HG02763 (cell line): Measurements from ENCODE around the gene CD80.

Experiments used
- ATAC-seq: cut with Tn5 transposase; IDR thresholded peaks from one replicate; pipeline ENCODE4 v1.9.1; 2021; ENCODE audit warnings: mild to moderate bottlenecking, moderate library complexity; ENCODE audit not compliant: unreplicated experiment

The CD80 gene

GRCh38 chr3:119500265-119500664 lies 59.1 kb downstream of the CD80 start:
- no peak for ATAC-seq

DNA sequence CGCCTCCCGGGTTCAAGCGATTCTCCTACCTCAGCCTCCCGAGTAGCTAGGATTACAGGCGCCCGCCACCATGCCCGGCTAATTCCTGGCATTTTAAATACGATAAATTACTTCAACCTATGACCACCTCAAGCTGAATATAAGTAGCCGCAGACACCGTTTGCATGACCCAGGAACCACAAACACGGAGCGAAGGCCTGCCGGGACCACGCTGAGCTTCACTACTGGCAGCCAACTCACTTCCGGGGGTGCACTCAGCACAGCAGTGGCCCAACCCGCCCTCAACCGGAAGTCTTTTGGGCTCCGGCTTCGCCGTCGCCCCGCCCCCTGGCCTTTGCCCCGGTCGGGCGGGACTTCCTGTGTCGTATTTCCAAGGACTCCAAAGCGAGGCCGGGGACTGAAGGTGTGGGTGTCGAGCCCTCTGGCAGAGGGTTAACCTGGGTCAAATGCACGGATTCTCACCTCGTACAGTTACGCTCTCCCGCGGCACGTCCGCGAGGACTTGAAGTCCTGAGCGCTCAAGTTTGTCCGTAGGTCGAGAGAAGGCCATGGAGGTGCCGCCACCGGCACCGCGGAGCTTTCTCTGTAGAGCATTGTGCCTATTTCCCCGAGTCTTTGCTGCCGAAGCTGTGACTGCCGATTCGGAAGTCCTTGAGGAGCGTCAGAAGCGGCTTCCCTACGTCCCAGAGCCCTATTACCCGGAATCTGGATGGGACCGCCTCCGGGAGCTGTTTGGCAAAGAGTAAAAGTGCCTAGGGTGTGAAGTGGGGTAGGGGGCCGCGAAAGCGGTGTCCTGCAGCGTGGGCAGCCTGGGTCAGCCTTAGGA lies 61.0 kb downstream of the CD80 start, which contains the start of gene TIMMDC1:
Gene TIMMDC1, plus strand, starts transcription at position 362 of the 826 bp plus-strand sequence. Its CDS starts 187 bp downstream, at position 549.
- ATAC-seq = peak; percentile 98

DNA sequence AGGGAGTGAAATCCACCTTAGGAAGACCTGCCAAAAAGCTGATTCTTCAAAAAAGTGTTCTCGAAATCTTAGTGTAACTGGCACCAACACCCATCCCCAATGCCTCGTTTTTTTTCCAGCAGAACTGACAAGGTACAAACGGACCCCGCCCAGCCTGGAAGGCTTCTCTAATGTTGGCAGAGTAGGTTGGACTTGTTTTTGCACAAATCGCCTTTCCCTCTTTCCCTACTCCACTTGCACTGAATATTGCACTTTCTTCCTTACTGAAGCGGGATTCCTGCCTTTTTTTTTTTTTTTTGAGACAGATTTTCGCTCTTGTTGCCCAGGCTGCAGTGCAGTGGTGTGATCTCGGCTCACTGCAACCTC lies 61.6 kb downstream of the CD80 start:
- no peak for ATAC-seq

DNA sequence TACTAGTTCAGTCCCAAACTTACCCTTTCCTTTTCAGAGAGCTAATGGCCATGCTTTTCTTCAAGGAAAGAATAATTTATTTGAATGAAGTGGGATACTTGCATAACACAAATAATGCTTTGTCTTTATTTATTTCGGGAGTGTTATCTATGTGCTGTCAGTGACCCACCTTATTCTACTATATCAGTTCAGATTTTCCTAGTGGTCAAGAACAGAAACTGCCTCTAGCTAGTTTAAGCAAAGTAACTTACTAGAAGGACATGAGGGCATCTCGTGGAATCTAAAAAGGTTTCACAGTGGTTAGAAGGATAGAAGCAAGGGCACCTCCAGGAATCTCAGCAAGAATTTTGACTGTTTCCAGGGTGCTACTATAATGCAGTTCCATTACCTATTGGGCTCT lies 64.8 kb downstream of the CD80 start:
- ATAC-seq = no peak

DNA sequence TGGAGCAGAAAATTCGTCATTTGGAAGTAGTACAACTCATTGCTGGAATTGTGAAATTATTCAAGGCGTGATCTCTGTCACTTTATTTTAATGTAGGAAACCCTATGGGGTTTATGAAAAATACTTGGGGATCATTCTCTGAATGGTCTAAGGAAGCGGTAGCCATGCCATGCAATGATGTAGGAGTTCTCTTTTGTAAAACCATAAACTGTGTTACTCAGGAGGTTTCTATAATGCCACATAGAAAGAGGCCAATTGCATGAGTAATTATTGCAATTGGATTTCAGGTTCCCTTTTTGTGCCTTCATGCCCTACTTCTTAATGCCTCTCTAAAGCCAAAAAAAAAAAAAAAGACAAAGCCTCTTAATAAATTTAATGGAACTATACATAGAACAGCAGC lies 66.6 kb downstream of the CD80 start:
- no peak for ATAC-seq

- ATAC-seq = no peak
Measured at GRCh38 chr3:119492128-119492527, 67.3 kb downstream of the CD80 start.

- no peak for ATAC-seq
Measured at GRCh38 chr3:119490153-119490552, 69.3 kb downstream of the CD80 start.

DNA sequence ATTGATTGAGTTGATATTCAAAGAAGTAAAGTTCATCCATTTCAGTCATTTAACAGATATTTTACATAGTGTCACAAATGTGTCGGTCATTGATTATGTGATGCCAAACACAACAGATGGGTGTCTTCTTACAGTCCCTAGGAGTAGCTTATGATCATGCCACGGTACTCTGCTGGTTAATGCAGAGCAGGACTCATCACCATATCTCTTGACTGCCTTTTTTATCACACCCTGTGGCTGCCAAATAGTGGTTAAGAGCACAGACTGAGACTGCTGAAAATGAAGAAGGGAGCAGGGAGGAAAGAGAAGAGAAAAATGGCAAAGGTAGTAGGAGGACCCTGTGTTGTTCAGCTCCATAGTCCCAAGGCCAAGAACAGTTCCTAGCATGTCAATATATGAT lies 73.9 kb downstream of the CD80 start:
- ATAC-seq = no peak

DNA sequence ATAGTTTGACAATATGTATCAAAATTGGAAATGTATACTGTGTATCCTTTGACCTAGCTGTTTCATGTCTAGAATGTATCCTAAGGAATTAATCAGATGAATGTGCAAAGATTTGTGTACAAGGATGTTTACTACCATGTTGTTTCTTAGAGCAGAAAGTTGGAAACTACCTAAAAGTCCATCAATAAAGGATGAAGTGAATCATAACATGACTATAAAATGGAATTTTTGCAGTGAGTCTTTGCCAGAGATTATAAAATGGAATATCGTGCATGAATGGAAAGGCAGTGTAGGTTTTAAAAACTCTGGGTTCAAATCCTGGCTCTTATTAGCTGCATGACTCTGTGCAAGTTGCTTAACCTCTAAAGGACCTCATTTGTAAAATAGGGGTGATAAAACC lies 76.3 kb downstream of the CD80 start:
- ATAC-seq = no peak

DNA sequence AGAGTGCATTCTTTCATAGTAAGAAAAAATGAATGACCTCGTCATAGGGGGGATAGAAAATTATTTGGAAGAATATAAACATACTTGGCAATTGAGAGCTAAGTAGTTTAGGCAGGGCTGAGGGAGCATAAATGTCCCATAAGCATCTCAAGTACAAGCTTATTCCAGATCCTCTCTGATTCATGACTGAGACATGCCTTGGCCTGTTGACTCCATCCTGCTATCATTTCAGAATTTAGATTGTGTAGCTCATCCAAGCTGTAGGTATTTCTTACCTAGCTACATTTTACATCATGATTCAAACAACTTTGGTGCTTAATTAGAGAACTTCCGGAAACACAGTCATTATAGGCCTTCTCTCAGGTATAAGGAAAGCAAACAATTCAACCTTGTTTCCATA lies 78.3 kb downstream of the CD80 start:
- no peak for ATAC-seq
